HEK293 (cell line): Measurements from ENCODE around the gene LRRC59.

ENCODE experiments used
- AEBP2 ChIP-seq: fragments of 450-650 bp; formaldehyde crosslinking; IDR thresholded peaks from 2 replicates; pipeline ENCODE4 v1.5.1; 2016; ENCODE audit warnings: missing biosample characterization, missing genetic modification characterization, borderline replicate concordance
- ATF2 ChIP-seq: fragments of 450-650 bp; formaldehyde crosslinking; IDR thresholded peaks from 2 replicates; pipeline ENCODE4 v1.5.1; 2016; ENCODE audit warnings: missing biosample characterization, missing genetic modification characterization, low read depth
- CTCF ChIP-seq: fragments of 450-650 bp; formaldehyde crosslinking; IDR thresholded peaks from 2 replicates; pipeline ENCODE4 v1.5.1; 2016; ENCODE audit warnings: missing biosample characterization, missing genetic modification characterization
- GLI4 ChIP-seq: fragments of 450-650 bp; formaldehyde crosslinking; IDR thresholded peaks from 2 replicates; pipeline ENCODE4 v1.5.1; 2016; ENCODE audit warnings: missing biosample characterization, missing genetic modification characterization
- GLIS1 ChIP-seq: fragments of 450-650 bp; formaldehyde crosslinking; IDR thresholded peaks from 2 replicates; pipeline ENCODE4 v1.5.1; 2016; ENCODE audit warnings: missing biosample characterization, missing genetic modification characterization
- HOXA7 ChIP-seq: sonication (generic); formaldehyde crosslinking; IDR thresholded peaks from 2 replicates; pipeline ENCODE4 v1.8.1; 2022; ENCODE audit warnings: missing genetic modification reagents, borderline replicate concordance
- HOXC10 ChIP-seq: sonication (generic); formaldehyde crosslinking; IDR thresholded peaks from 2 replicates; pipeline ENCODE4 v1.8.1; 2023; ENCODE audit warnings: mild to moderate bottlenecking, missing genetic modification reagents
- KLF7 ChIP-seq: fragments of 450-650 bp; formaldehyde crosslinking; IDR thresholded peaks from 2 replicates; pipeline ENCODE4 v1.5.1; 2016; ENCODE audit warnings: missing biosample characterization, missing genetic modification characterization, borderline replicate concordance
- KLF8 ChIP-seq: fragments of 450-650 bp; formaldehyde crosslinking; IDR thresholded peaks from 2 replicates; pipeline ENCODE4 v1.5.1; 2016; ENCODE audit warnings: missing biosample characterization, missing genetic modification characterization
- TCF7L2 ChIP-seq: IDR thresholded peaks from 2 replicates; pipeline ENCODE4 v1.6.1; 2011; ENCODE audit warnings: low read depth, mild to moderate bottlenecking, inconsistent platforms, low read length, moderate library complexity, borderline replicate concordance
- ZBTB1 ChIP-seq: fragments of 450-650 bp; formaldehyde crosslinking; IDR thresholded peaks from 2 replicates; pipeline ENCODE4 v1.5.1; 2016; ENCODE audit warnings: missing biosample characterization, missing genetic modification characterization
- ZBTB17 ChIP-seq: fragments of 450-650 bp; formaldehyde crosslinking; IDR thresholded peaks from 2 replicates; pipeline ENCODE4 v1.5.1; 2016; ENCODE audit warnings: missing biosample characterization, missing genetic modification characterization
- ZNF121 ChIP-seq: fragments of 450-650 bp; formaldehyde crosslinking; IDR thresholded peaks from 2 replicates; pipeline ENCODE4 v1.5.1; 2016; ENCODE audit warnings: missing biosample characterization, missing genetic modification characterization
- ZNF138 ChIP-seq: fragments of 450-650 bp; formaldehyde crosslinking; IDR thresholded peaks from 2 replicates; pipeline ENCODE4 v1.5.1; 2016; ENCODE audit warnings: missing biosample characterization, missing genetic modification characterization, borderline replicate concordance
- ZNF146 ChIP-seq: fragments of 450-650 bp; formaldehyde crosslinking; IDR thresholded peaks from 2 replicates; pipeline ENCODE4 v1.5.1; 2016; ENCODE audit warnings: missing biosample characterization, missing genetic modification characterization
- ZNF2 ChIP-seq: fragments of 450-650 bp; formaldehyde crosslinking; IDR thresholded peaks from 2 replicates; pipeline ENCODE4 v1.5.1; 2016; ENCODE audit warnings: missing biosample characterization, missing genetic modification characterization
- ZNF266 ChIP-seq: fragments of 450-650 bp; formaldehyde crosslinking; IDR thresholded peaks from 2 replicates; pipeline ENCODE4 v1.5.1; 2016; ENCODE audit warnings: missing biosample characterization, missing genetic modification characterization, low read depth
- ZNF274 ChIP-seq, 2 experiments: fragments of 200-500 bp in 1 of 2; fragments of 450-650 bp in 1 of 2; sonication (Bioruptor generic) in 1 of 2; formaldehyde crosslinking in 1 of 2; IDR thresholded peaks; 2 replicates each; pipeline versions ENCODE4 v1.5.1 to v1.6.1; 2014 to 2016; ENCODE audit warnings: borderline replicate concordance in 1 of 2, inconsistent platforms in 1 of 2, low read length in 1 of 2, missing biosample characterization in 1 of 2, missing genetic modification characterization in 1 of 2
- ZNF311 ChIP-seq: fragments of 450-650 bp; formaldehyde crosslinking; IDR thresholded peaks from 2 replicates; pipeline ENCODE4 v1.5.1; 2017; ENCODE audit warnings: missing biosample characterization, missing genetic modification characterization, borderline replicate concordance
- ZNF341 ChIP-seq: fragments of 450-650 bp; formaldehyde crosslinking; IDR thresholded peaks from 2 replicates; pipeline ENCODE4; 2016; ENCODE audit warnings: low read depth, missing biosample characterization, missing genetic modification characterization
- ZNF354C ChIP-seq: fragments of 450-650 bp; formaldehyde crosslinking; IDR thresholded peaks from 2 replicates; pipeline ENCODE4 v1.5.1; 2016; ENCODE audit warnings: missing biosample characterization, missing genetic modification characterization, low read depth, borderline replicate concordance
- ZNF366 ChIP-seq: fragments of 450-650 bp; formaldehyde crosslinking; conservative IDR thresholded peaks from 2 replicates; pipeline ENCODE4 v1.5.1; 2016; ENCODE audit warnings: missing biosample characterization, missing genetic modification characterization
- ZNF394 ChIP-seq: fragments of 450-650 bp; formaldehyde crosslinking; IDR thresholded peaks from 2 replicates; pipeline ENCODE4 v1.5.1; 2016; ENCODE audit warnings: missing biosample characterization, missing genetic modification characterization, mild to moderate bottlenecking, moderate library complexity, borderline replicate concordance
- ZNF423 ChIP-seq: fragments of 450-650 bp; formaldehyde crosslinking; IDR thresholded peaks from 2 replicates; pipeline ENCODE4 v1.5.1; 2016; ENCODE audit warnings: missing biosample characterization, missing genetic modification characterization
- ZNF48 ChIP-seq: fragments of 450-650 bp; formaldehyde crosslinking; IDR thresholded peaks from 2 replicates; pipeline ENCODE4 v1.5.1; 2016; ENCODE audit warnings: missing biosample characterization, missing genetic modification characterization
- ZNF558 ChIP-seq: fragments of 450-650 bp; formaldehyde crosslinking; IDR thresholded peaks from 2 replicates; pipeline ENCODE4 v1.5.1; 2016; ENCODE audit warnings: missing biosample characterization, missing genetic modification characterization
- ZNF561 ChIP-seq: fragments of 450-650 bp; IDR thresholded peaks from 2 replicates; pipeline ENCODE4 v1.5.1; 2018; ENCODE audit warnings: missing biosample characterization, missing genetic modification characterization, borderline replicate concordance
- ZNF585B ChIP-seq: fragments of 450-650 bp; formaldehyde crosslinking; IDR thresholded peaks from 2 replicates; pipeline ENCODE4 v1.5.1; 2016; ENCODE audit warnings: missing biosample characterization, missing genetic modification characterization
- ZNF596 ChIP-seq: fragments of 450-650 bp; IDR thresholded peaks from 2 replicates; pipeline ENCODE4 v1.5.0; 2018; ENCODE audit warnings: missing biosample characterization, mild to moderate bottlenecking, missing genetic modification characterization, moderate library complexity
- ZNF660 ChIP-seq: fragments of 450-650 bp; IDR thresholded peaks from 2 replicates; pipeline ENCODE4 v1.5.1; 2018; ENCODE audit warnings: missing biosample characterization, mild to moderate bottlenecking, missing genetic modification characterization
- TF ChIP-seq, protein P1 (sequence below): fragments of 450-650 bp; formaldehyde crosslinking; IDR thresholded peaks from 2 replicates; pipeline ENCODE4 v1.5.1; 2016; ENCODE audit warnings: missing biosample characterization, missing genetic modification characterization
- TF ChIP-seq, protein P2 (sequence below): fragments of 450-650 bp; formaldehyde crosslinking; conservative IDR thresholded peaks from 2 replicates; pipeline ENCODE4 v1.5.1; 2016; ENCODE audit warnings: low read depth, missing biosample characterization, missing genetic modification characterization

LRRC59 gene

DNA sequence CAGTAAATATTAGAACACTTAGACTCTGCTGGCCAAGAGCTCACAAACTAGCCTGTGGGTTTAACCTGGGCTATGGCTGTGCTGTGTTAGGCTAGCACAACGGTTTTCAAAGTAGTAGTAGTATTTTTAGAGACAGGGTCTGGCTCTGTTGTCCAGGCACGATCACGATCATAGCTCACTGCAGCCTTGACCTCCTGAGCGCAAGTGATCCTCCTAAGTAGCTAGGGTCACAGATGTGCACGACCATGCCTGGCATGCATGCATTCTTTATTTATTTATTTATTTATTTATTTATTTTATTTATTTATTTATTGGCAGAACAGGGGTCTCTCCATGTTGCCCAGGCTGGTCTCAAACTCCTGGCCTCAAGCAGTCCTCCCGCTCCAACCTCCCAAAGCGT lies 34.7 kb downstream of the LRRC59 start (continued):
- TF ChIP-seq ZNF366 (no peak), ZNF354C (tag by site-specific recombination) (no peak), ZNF266 (tag by site-specific recombination) (peak; percentile 83), KLF7 (tag by site-specific recombination) (no peak), AEBP2 (tag by site-specific recombination) (no peak; the same call in 1 of the 2 replicates), HOXC10 (no peak), ZNF311 (tag by site-specific recombination) (no peak), ATF2 (tag by site-specific recombination) (no peak), GLIS1 (tag by site-specific recombination) (no peak), ZNF423 (tag by site-specific recombination) (no peak), ZNF121 (tag by site-specific recombination) (peak; percentile 91), ZNF48 (tag by site-specific recombination) (no peak), ZNF341 (tag by site-specific recombination) (0 out of 2 replicates have a peak, but pooled peaks have one; percentile 24), KLF8 (tag by site-specific recombination) (no peak), ZNF558 (tag by site-specific recombination) (peak; percentile 63; the same call in 1 of the 2 replicates), ZNF274 (IDR thresholded peaks at IDR 0.05; ENCODE audit: low read length) (no peak), ZNF274 (tag by site-specific recombination; IDR thresholded peaks at IDR 0.05; ENCODE audit: borderline replicate concordance) (no peak), ZNF585B (no peak), CTCF (tag by site-specific recombination) (no peak), ZBTB17 (tag by site-specific recombination) (no peak), ZNF596 (tag by site-specific recombination) (no peak), ZNF394 (tag by site-specific recombination) (peak; percentile 94), ZNF146 (tag by site-specific recombination) (no peak), ZNF561 (tag by site-specific recombination) (no peak), ZNF138 (tag by site-specific recombination) (peak; percentile 46; the same call in 1 of the 2 replicates), ZNF2 (tag by site-specific recombination) (no peak), ZNF660 (no peak), ZBTB1 (tag by site-specific recombination) (no peak), HOXA7 (CRISPR knock-in tag) (no peak), GLI4 (tag by site-specific recombination) (no peak), TCF7L2 (no peak)
- TF ChIP-seq, protein P1, sequence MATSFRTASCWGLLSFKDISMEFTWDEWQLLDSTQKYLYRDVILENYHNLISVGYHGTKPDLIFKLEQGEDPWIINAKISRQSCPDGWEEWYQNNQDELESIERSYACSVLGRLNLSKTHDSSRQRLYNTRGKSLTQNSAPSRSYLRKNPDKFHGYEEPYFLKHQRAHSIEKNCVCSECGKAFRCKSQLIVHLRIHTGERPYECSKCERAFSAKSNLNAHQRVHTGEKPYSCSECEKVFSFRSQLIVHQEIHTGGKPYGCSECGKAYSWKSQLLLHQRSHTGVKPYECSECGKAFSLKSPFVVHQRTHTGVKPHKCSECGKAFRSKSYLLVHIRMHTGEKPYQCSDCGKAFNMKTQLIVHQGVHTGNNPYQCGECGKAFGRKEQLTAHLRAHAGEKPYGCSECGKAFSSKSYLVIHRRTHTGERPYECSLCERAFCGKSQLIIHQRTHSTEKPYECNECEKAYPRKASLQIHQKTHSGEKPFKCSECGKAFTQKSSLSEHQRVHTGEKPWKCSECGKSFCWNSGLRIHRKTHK (tag by site-specific recombination): no peak
- TF ChIP-seq, protein P2, sequence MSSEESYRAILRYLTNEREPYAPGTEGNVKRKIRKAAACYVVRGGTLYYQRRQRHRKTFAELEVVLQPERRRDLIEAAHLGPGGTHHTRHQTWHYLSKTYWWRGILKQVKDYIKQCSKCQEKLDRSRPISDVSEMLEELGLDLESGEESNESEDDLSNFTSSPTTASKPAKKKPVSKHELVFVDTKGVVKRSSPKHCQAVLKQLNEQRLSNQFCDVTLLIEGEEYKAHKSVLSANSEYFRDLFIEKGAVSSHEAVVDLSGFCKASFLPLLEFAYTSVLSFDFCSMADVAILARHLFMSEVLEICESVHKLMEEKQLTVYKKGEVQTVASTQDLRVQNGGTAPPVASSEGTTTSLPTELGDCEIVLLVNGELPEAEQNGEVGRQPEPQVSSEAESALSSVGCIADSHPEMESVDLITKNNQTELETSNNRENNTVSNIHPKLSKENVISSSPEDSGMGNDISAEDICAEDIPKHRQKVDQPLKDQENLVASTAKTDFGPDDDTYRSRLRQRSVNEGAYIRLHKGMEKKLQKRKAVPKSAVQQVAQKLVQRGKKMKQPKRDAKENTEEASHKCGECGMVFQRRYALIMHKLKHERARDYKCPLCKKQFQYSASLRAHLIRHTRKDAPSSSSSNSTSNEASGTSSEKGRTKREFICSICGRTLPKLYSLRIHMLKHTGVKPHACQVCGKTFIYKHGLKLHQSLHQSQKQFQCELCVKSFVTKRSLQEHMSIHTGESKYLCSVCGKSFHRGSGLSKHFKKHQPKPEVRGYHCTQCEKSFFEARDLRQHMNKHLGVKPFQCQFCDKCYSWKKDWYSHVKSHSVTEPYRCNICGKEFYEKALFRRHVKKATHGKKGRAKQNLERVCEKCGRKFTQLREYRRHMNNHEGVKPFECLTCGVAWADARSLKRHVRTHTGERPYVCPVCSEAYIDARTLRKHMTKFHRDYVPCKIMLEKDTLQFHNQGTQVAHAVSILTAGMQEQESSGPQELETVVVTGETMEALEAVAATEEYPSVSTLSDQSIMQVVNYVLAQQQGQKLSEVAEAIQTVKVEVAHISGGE: peak; percentile 75
